GM20431 (cell line): ENCODE results near the gene SULT2B1.

Experiments
- in situ Hi-C: fragments of 300-500 bp; cut with MseI, MboI; formaldehyde crosslinking; loops from one replicate; pipeline ENCODE4 v1.15.0; 2020; ENCODE audit warnings: low sequenced_read_pairs; ENCODE audit not compliant: unreplicated experiment

Gene SULT2B1

DNA sequence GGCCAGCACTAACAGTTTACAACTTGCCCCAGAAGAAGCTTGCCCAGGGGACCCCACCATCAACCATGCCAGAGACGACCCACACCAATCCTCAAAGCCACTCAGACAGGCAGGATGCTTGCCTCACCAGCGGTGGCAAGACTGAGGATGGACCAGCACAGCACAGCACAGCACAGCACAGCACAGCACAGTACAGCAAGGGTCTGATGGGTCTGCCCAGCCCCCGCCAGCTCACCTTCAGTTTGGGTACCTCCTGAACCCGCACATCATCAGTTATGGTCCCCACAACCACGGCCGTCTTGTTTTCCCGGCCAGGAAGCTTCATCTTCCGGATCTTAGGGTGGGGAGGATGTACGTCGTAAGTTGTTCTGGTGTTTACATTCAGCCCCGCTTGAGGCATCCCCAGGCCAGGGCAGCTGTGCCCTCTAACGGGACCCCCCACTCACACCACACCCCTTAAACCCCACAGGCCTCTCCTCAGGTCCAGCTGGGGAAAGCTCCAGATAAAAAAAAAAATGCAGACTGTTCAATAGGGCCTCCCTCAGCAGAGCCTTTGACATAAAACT is 64.6 kb downstream of the SULT2B1 start:
- in situ Hi-C loops, result no loop called here

DNA sequence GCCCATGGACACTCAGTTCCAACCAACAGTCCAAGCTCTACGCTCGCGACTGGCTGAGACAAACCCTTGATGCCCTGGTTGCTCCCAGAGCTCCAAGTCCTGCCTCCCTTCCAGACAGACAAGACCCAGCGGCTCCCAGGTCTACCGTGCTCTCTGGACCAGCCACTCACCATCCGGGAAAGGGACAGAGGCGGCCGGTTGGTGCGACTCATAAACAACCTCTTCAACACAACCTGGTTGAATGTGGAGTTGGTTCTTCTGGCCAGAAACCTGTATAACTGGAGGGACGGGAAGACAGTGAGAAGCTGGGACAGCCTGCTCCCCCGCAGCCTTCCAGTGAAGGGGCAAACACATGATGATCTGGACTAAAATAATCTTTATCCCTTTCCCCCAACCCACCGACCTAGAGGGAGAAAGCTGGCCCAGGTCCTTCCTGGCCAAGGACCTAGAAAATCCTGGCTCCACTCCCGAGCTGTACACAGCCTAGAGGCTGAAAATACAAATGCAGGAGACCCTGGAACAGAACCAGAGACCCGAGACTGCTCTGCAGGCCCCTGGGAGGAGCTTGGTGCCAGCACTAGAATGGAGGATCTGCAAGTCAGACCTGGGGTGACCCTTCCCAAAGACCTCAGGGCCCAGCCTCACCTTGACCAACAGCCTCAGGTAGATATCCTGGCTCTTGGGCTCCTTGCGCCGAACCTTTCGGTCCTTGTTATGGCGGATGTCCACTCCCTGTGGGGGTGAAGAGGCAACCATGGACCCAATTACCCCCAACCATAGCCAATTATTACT is 65.4 kb downstream of the SULT2B1 start:
- in situ Hi-C loops, result no loop called here

DNA sequence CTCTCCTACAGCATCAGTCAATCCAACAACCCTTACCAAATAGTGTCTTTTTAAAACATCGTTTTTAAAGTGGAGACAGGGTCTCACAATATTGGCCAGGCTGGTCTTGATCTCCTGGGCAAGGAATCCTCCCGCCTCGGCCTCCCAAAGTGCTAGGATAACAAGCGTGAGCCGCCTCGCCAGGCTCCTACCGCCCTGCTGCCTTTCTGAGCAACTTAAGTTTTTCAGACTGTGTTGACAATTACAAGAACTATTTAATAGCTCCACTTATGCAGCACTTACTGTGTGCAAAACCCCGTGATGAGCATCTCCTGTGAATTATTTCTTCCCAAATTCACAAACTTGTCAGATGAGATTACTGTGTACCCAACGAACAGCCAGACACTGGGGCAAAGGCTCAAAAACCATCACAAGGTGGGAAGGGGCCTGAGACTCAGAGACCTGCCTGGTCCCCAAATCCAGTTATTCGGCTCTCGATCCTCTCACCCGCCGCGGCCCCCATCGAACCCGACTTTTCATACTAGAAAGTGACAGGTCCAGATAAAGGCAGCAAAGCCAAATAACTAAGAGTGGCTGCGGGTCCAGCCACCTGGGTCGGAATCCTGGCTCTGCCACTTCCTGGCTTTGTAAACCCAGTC is 66.4 kb downstream of the SULT2B1 start:
- in situ Hi-C loops, result no loop called here

DNA sequence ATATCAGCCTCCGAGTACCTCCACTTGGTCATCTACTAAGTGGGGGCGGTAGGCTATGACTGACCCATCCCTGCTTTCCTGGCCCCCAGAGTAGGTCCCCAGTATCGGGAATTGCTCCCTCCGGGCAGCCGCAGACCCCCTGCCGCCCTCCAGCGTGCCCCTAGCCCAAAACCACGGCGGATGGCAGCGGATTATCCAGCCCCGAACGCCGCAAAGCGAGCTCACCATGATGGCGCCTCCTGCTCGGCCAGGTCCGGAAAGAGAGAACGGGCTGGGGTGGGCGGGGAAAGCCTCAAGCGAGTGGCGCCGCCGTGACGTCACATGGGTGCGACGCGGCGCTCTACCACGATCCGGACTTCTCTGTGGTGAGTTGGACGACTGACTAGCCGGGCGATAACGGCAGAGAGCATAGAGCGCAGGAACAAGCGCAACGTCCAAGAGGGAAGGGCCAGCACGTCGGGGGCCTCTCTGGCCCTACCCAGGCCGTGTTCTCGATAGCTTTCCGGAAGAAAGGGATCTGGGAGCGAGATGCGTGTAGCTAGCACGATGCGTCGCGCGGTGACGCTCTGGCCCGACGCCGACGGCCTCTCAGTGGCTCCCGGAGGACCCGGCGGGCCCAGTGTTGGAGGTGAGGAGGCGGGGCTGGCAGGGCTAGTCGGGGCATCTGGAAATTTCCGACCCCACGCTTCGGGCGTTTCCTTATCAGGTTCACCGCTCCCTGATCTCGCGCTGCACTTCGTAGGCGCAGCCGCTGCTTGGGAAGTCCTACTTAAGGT is 67.1 kb downstream of the SULT2B1 start, which contains the start of the genes RPL18 and SPHK2:
TSS of gene RPL18 (minus strand) at position 263 of the 776 bp plus-strand sequence. CDS start at position 228, 35 bp downstream.
TSS of gene SPHK2 (plus strand) at position 591 of the 776 bp plus-strand sequence. CDS start 1,009 bp downstream, outside the sequence.
- in situ Hi-C loops, result no loop called here

DNA sequence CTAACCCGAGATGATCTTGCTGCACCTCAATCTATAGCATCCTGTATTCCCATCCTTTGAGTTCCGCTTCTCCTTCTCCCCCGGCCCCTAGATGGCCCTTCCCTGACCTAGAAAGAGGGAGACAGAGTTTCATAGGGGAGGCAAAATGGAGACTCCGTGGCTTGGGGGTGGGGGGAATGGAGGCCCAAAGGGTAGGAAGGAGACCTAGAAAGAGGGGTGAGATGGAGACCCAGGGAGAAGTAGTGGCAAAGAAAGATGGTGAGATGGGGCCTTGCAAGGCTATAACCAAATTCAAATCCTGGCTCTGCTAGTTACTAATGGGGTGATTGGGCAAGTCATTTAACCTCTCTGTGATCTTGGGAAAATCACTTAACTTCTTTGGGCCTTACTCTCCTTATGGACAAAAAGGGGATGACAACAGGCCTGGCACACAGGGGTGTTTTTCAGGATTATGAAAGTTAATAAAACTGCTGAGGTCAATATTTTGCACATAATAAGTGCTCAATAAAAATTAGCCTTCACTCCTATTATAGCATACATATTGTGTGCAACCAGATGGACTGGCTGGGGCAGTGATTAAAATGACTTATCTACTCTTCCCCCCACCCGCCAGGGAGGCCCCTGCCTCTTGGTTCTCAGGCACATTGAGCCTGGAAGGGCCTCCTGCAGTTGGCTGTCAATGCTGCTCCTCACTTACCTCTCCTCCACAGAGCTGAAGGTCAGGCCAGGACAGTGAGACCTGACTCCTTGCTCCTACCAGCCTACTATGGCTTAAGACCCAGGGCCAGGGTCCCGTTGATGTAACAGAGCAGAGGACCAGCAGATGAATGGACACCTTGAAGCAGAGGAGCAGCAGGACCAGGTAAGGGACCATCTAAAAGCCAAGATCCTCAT is 68.0 kb downstream of the SULT2B1 start:
- in situ Hi-C loops, result no loop called here

DNA sequence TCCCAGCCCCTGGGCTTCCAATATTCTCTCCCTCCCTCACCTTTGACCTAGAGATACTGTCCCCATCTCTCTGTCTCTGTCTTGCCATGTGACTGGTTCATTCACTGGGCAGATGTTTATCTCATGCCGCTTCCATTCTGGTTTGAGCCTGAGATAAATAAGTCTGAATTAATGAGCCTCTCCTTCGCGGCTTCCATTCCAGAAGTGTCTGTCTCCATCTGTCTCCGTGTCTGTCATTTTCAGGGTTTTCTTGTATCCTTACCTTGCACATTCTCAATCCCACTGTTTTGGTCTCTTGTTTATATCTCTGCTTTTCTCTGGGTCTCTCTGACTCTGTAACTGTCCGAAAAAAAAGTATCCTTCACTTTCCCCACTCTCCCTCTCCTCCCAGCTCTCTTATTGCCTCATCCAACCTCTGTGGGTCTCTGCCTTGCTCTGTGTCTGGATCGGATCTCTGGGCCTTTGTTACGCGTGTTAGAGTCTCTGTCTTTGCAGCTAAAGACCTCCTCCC is 71.6 kb downstream of the SULT2B1 start:
- in situ Hi-C loops, result no loop called here

GRCh38 chr19:48624067-48624594 is 72.2 kb downstream of the SULT2B1 start:
- in situ Hi-C loops, result no loop called here

GRCh38 chr19:48624791-48625723 is 73.1 kb downstream of the SULT2B1 start:
- in situ Hi-C loops, result no loop called here

DNA sequence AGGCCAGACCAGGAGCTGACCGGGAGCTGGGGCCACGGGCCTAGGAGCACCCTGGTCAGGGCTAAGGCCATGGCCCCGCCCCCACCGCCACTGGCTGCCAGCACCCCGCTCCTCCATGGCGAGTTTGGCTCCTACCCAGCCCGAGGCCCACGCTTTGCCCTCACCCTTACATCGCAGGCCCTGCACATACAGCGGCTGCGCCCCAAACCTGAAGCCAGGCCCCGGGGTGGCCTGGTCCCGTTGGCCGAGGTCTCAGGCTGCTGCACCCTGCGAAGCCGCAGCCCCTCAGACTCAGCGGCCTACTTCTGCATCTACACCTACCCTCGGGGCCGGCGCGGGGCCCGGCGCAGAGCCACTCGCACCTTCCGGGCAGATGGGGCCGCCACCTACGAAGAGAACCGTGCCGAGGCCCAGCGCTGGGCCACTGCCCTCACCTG is 73.9 kb downstream of the SULT2B1 start:
- in situ Hi-C loops, result no loop called here

GRCh38 chr19:48627201-48627864 is 75.4 kb downstream of the SULT2B1 start:
- in situ Hi-C loops, result no loop called here

- in situ Hi-C loops, result no loop called here
Observed at GRCh38 chr19:48627865-48628314, 75.9 kb downstream of the SULT2B1 start.

GRCh38 chr19:48628486-48629296 is 76.7 kb downstream of the SULT2B1 start:
- in situ Hi-C loops, result no loop called here

DNA sequence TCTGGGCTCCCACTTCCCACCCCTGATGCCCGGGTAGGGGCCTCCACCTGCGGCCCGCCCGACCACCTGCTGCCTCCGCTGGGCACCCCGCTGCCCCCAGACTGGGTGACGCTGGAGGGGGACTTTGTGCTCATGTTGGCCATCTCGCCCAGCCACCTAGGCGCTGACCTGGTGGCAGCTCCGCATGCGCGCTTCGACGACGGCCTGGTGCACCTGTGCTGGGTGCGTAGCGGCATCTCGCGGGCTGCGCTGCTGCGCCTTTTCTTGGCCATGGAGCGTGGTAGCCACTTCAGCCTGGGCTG is 77.3 kb downstream of the SULT2B1 start:
- in situ Hi-C loops, result no loop called here

- in situ Hi-C loops, result no loop called here
Observed at GRCh38 chr19:48629599-48630295, 77.8 kb downstream of the SULT2B1 start.

DNA sequence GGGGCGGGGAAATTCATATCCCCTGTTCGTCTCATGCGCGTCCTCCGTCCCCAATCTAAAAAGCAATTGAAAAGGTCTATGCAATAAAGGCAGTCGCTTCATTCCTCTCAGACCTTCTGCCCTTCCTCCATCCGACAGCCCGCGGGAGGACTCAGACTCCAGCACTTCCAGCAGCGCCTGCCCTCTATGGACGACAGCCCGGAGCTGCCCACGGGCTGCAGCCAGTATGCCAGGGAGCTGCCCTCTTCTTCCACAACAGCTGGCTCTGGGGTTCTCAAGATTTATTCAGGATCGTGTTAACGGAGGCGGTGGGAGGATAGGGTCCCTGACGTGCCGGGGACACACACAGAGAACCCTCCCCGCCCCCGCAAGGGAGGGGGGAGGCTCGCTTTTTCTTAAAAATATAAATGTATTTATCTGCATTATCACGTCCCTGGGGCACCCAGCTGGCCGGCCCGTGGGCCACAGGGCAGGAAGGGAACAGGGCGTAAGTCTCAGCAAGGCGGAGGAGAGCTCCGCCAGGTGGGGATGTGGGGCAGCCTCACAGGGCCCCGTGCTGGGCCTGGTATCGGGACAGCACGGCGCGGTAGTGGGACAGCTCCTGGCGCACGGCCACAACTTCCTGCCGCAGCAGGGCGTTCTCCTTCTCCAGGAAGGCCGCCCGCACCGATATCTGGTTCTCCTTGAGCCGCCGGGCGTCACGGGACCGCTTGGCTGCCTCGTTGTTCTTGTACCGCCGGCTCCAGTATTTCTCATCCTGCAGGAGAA is 78.5 kb downstream of the SULT2B1 start:
- in situ Hi-C loops, result no loop called here
